Measurements from ENCODE around the gene ZNF254. TPM values are rescaled to one million over a fixed set of nuclear protein-coding genes. Genes with fewer than 3 reads are reported as not detected.

Gene ZNF254
- total and polyA plus RNA-seq, 12 donors: 3.9 to 27.4 (median 15.3) TPM

- H3K36me3 ChIP-seq (replicated peaks in 1 of 2): peaks cover 0 to 72% of the 10 kb centered on the region in 2 donors
These were observed 32.7 kb upstream of the ZNF254 start for GRCh38 chr19:24054044-24054935.

GRCh38 chr19:24055548-24055947 lies 31.4 kb upstream of the ZNF254 start:
- no peak for DNase-seq
- 91 to 99% (median 98%) methylated on average over 3 of the region's 3 CpGs for WGBS, 4 donors
- intact Hi-C loops (cut with DNase I): no loop called here

More at GRCh38 chr19:24054044-24054935, 32.7 kb upstream of the ZNF254 start:
- intact Hi-C loops (cut with DNase I): no loop called here
- Histone ChIP-seq H3K4me3 (no peak overlapping the region), H3K27ac (peak overlapping the region in 1 of 5 donors; percentile 66), H3K9me3 (replicated peaks in 1 of 3) (no peaks in the 10 kb centered on the region), H3K27me3 (no peaks in the 10 kb centered on the region), H3K4me1 (replicated peaks in 1 of 2) (peaks cover 5% of the 10 kb centered on the region in 2 donors)
- WGBS, 4 donors: 44 to 75% (median 62%) methylated on average over 5 of the region's 5 CpGs
- no peak for DNase-seq
- no peak for TF ChIP-seq CTCF (IDR thresholded peaks at IDR 0.05)
- TF ChIP-seq POLR2A (IDR thresholded peaks at IDR 0.05): no peak

GRCh38 chr19:24057144-24057543 lies 29.8 kb upstream of the ZNF254 start:
- Histone ChIP-seq H3K36me3 (replicated peaks in 1 of 2) (peaks cover 0 to 56% of the 10 kb centered on the region in 2 donors), H3K4me1 (replicated peaks in 1 of 2) (peaks cover 5% of the 10 kb centered on the region in 2 donors)
- intact Hi-C loops (cut with DNase I): no loop called here

More at GRCh38 chr19:24055548-24055947, 31.4 kb upstream of the ZNF254 start:
- H3K9me3 ChIP-seq (replicated peaks in 1 of 3): no peaks in the 10 kb centered on the region
- H3K4me3 ChIP-seq: no peak overlapping the region
- no peaks in the 10 kb centered on the region for H3K27me3 ChIP-seq
- TF ChIP-seq CTCF (IDR thresholded peaks at IDR 0.05) (no peak), POLR2A (IDR thresholded peaks at IDR 0.05) (no peak)
- H3K27ac ChIP-seq: no peak overlapping the region
- peaks cover 5% of the 10 kb centered on the region in 2 donors for H3K4me1 ChIP-seq (replicated peaks in 1 of 2)
- peaks cover 0 to 68% of the 10 kb centered on the region in 2 donors for H3K36me3 ChIP-seq (replicated peaks in 1 of 2)

More at GRCh38 chr19:24057144-24057543, 29.8 kb upstream of the ZNF254 start:
- WGBS, 4 donors: 90 to 98% (median 95%) methylated on average over 5 of the region's 5 CpGs
- no peak overlapping the region for H3K4me3 ChIP-seq
- TF ChIP-seq CTCF (IDR thresholded peaks at IDR 0.05): no peak
- TF ChIP-seq POLR2A (IDR thresholded peaks at IDR 0.05): no peak
- DNase-seq: no peak
- no peak overlapping the region for H3K27ac ChIP-seq
- no peaks in the 10 kb centered on the region for H3K27me3 ChIP-seq
- no peaks in the 10 kb centered on the region for H3K9me3 ChIP-seq (replicated peaks in 1 of 3)
